ACHN (cell line): ENCODE measurements around the gene PLEKHJ1.

ENCODE experiments used
- DNase-seq: peaks from one replicate; pipeline ENCODE4 v3.0.0-alpha.2; 2015
- in situ Hi-C: cut with HindIII; loops from 2 replicates; pipeline ENCODE4 v1.10.0; 2017; ENCODE audit warnings: low sequenced_read_pairs, low pct_ligation_motif_present, low pct_unique_long_range_greater_than_20kb

The PLEKHJ1 gene

GRCh38 chr19:2193807-2194206 is 42.3 kb downstream of the PLEKHJ1 start:
- no peak for DNase-seq
- in situ Hi-C loops, result no loop called here

- in situ Hi-C loops, result no loop called here
- DNase-seq, result no peak
Measured at GRCh38 chr19:2192862-2193261, 43.3 kb downstream of the PLEKHJ1 start.

GRCh38 chr19:2191456-2192310 is 44.4 kb downstream of the PLEKHJ1 start:
- DNase-seq, result no peak
- in situ Hi-C loops, result no loop called here

- in situ Hi-C loops, result no loop called here
- no peak for DNase-seq
Measured at GRCh38 chr19:2190848-2191455, 45.2 kb downstream of the PLEKHJ1 start.

GRCh38 chr19:2189880-2190279 is 46.2 kb downstream of the PLEKHJ1 start:
- in situ Hi-C loops, result no loop called here
- no peak for DNase-seq

- no peak for DNase-seq
- in situ Hi-C loops, result no loop called here
Measured at GRCh38 chr19:2188708-2189385, 47.3 kb downstream of the PLEKHJ1 start.

GRCh38 chr19:2187159-2187558 is 49.0 kb downstream of the PLEKHJ1 start:
- in situ Hi-C loops, result no loop called here
- DNase-seq, result no peak

- in situ Hi-C loops, result no loop called here
- no peak for DNase-seq
Measured at GRCh38 chr19:2186071-2186846, 49.9 kb downstream of the PLEKHJ1 start.

- in situ Hi-C loops, result no loop called here
- DNase-seq, result no peak
Measured at GRCh38 chr19:2185734-2186070, 50.4 kb downstream of the PLEKHJ1 start.

GRCh38 chr19:2184422-2184975 is 51.6 kb downstream of the PLEKHJ1 start:
- DNase-seq, result no peak
- in situ Hi-C loops, result no loop called here
